Thoracic aorta (tissue), 2 donors: ENCODE data around the gene RSRC1. TPM values are rescaled to one million over a fixed set of nuclear protein-coding genes. Genes with fewer than 3 reads are reported as not detected.
"Not testable (repeated sequence)": the region's sequence is repeated elsewhere in the genome, so short reads cannot be mapped to it uniquely, and the experiment has no call there.

Experiments
- ATAC-seq: fragments of 150-250 bp; one replicate; pipeline ENCODE4 v1.8.0; 2017; ENCODE audit warnings: low read depth; ENCODE audit not compliant: insufficient number of reproducible peaks, low FRiP score
- DNase-seq: peaks from one replicate; pipeline ENCODE4 v3.0.0-alpha.2; 2020; ENCODE audit warnings: low spot score
- H3K27ac ChIP-seq, 2 donors: fragments of 200-600 bp; sonication (generic); 1 replicate in 1 of 2; 2 replicates in 1 of 2; pipeline ENCODE4 v1.5.1; 2016; ENCODE audit warnings: mild to moderate bottlenecking in 2 of 2, moderate library complexity in 2 of 2
- H3K27me3 ChIP-seq: fragments of 200-600 bp; sonication (generic); replicated peaks from 2 replicates; pipeline ENCODE4 v1.6.0; 2016; ENCODE audit warnings: mild to moderate bottlenecking; ENCODE audit not compliant: insufficient read depth
- H3K36me3 ChIP-seq: fragments of 200-600 bp; sonication (generic); one replicate; pipeline ENCODE4 v1.5.1; 2016
- H3K4me1 ChIP-seq, 2 donors: fragments of 200-600 bp; sonication (generic); 1 replicate in 1 of 2; 2 replicates in 1 of 2; pipeline versions ENCODE4 v1.5.1 to v1.6.0; 2016; ENCODE audit warnings: low read depth in 2 of 2, mild to moderate bottlenecking in 1 of 2; ENCODE audit not compliant: control insufficient read depth in 1 of 2
- H3K4me3 ChIP-seq: fragments of 200-600 bp; sonication (generic); 2 replicates; pipeline ENCODE4 v1.5.1; 2016; ENCODE audit warnings: mild to moderate bottlenecking
- H3K9me3 ChIP-seq: fragments of 200-600 bp; sonication (generic); 2 replicates; pipeline ENCODE4 v1.5.1; 2016
- CTCF ChIP-seq: fragments of 200-600 bp; sonication (generic); IDR thresholded peaks from one replicate; pipeline ENCODE4 v1.5.1; 2019; ENCODE audit warnings: antibody characterized with exemption
- total RNA-seq, 2 donors: library from RNA; depleted of rRNA; stranded (reverse); fragments of >200 nt; gene quantifications; one replicate each; pipeline versions ENCODE4 v1.1.0 to v1.2.3, GENCODE V29; 2016

Gene RSRC1
- total RNA-seq, 2 donors from 2014 or later = 26.6 to 39.5 TPM

DNA sequence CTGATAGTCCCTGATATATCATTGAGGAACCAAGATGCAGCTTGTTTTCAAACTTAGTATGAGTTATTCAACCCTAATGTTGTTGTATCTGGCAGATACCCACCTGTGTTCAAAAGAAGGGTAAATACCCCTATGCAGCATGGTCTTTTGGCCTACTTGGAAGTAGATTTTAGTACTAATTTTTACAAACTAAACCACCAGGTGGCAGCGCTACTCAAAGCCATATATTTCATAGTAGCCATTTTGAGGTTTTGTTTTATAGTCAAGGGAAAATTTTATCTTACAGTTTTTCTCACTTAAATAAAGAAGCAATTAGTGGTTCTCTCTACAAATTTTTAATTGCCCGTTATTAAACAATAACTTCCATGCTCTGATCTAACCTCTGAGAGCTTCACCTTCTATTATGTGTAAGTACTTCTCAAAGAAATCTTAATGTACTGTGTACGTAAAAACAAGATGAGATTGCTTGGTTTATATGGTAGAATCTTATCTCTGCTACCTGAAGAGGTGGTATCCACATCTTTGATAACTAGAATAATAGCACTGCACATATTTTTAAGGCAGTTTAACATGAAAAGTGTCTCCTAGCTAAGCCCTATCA lies 429.6 kb downstream of the RSRC1 start:
- ATAC-seq = no peak
- TF ChIP-seq CTCF = peak; percentile 11

DNA sequence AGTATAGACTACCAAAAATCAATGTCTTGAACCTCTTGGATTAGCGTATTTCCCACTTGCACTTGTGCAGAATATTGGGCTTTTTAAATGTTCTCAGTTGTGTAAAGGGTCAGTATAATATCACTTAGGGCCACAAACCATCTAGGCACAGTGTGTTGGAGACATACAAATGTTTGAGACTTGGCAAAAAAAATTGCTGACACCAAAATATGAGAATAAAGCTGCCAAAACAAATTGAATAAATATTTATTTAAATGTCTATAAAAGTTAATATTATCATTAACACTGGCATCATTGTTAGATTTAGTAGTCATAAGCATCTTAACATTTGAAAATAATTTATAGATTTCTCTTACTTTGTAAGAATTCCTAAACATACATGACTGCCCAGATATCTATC lies 430.2 kb downstream of the RSRC1 start:
- ATAC-seq (no peak), DNase-seq (no peak)
- no peak overlapping the region for H3K27ac ChIP-seq
- TF ChIP-seq CTCF = no peak
- no peaks in the 10 kb centered on the region for H3K36me3 ChIP-seq
- H3K27me3 ChIP-seq = no peaks in the 10 kb centered on the region
- no peak overlapping the region for H3K4me3 ChIP-seq
- H3K9me3 ChIP-seq = no peaks in the 10 kb centered on the region
- no peaks in the 10 kb centered on the region for H3K4me1 ChIP-seq

More for the DNA sequence above, 429.6 kb downstream of the RSRC1 start:
- Histone ChIP-seq H3K4me3 (no peak overlapping the region), H3K9me3 (no peaks in the 10 kb centered on the region), H3K27me3 (no peaks in the 10 kb centered on the region), H3K4me1 (no peaks in the 10 kb centered on the region), H3K36me3 (no peaks in the 10 kb centered on the region), H3K27ac (no peak overlapping the region)
- no peak for DNase-seq

- Histone ChIP-seq H3K27me3 (no peaks in the 10 kb centered on the region), H3K4me1 (no peaks in the 10 kb centered on the region), H3K27ac (no peak overlapping the region), H3K4me3 (no peak overlapping the region), H3K9me3 (no peaks in the 10 kb centered on the region), H3K36me3 (no peaks in the 10 kb centered on the region)
- no peak for DNase-seq
- ATAC-seq = no peak
- TF ChIP-seq CTCF = no peak
Observed at GRCh38 chr3:158548691-158549090, 438.8 kb downstream of the RSRC1 start.

- not testable (repeated sequence) for H3K9me3 ChIP-seq, H3K27ac ChIP-seq, DNase-seq, H3K4me1 ChIP-seq, H3K36me3 ChIP-seq, H3K27me3 ChIP-seq, H3K4me3 ChIP-seq, ATAC-seq
Observed at GRCh38 chr3:158549938-158550337, 440.0 kb downstream of the RSRC1 start.

- H3K4me3 ChIP-seq = no peak overlapping the region
- DNase-seq = no peak
- no peak for TF ChIP-seq CTCF
Observed at GRCh38 chr3:158552124-158552523, 442.2 kb downstream of the RSRC1 start.

DNA sequence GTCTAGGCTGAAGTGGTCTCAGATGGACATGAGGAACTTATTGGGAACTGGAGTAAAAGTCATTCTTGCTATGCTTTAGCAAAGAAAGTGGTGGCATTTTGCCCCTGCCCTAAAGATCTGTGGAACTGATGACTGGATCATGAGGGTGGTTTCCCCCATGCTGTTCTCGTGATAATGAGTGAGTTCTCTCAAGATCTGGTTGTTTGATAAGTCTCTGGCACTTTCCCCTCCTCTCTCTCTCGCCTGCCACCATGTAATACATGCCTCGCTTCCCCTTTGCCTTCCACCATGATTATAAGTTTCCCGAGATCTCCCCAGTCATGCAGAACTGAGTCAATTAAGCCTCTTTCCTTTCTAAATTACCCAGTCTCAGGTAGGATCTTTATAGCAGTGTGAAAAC lies 449.6 kb downstream of the RSRC1 start:
- ATAC-seq (no peak), DNase-seq (no peak)
- TF ChIP-seq CTCF = no peak
- no peaks in the 10 kb centered on the region for H3K27me3 ChIP-seq
- no peaks in the 10 kb centered on the region for H3K36me3 ChIP-seq
- H3K9me3 ChIP-seq = no peaks in the 10 kb centered on the region
- H3K27ac ChIP-seq = no peak overlapping the region
- H3K4me1 ChIP-seq = no peaks in the 10 kb centered on the region
- no peak overlapping the region for H3K4me3 ChIP-seq

More at GRCh38 chr3:158552124-158552523, 442.2 kb downstream of the RSRC1 start:
- H3K9me3 ChIP-seq = no peaks in the 10 kb centered on the region
- H3K36me3 ChIP-seq = no peaks in the 10 kb centered on the region
- no peaks in the 10 kb centered on the region for H3K27me3 ChIP-seq
- no peak overlapping the region for H3K27ac ChIP-seq
- no peaks in the 10 kb centered on the region for H3K4me1 ChIP-seq
- ATAC-seq = no peak
